ENCODE results near the gene MYL12A. TPM values are rescaled to one million over a fixed set of nuclear protein-coding genes. Genes with fewer than 3 reads are reported as not detected.

Gene MYL12A
- total RNA-seq, 2 donors from 2014 or later = 260 to 658 TPM

- no peak for DNase-seq (ENCODE audit: low spot score)
- Mint-ChIP-seq H3K27ac (no peak overlapping the region), H3K36me3 (peaks cover 19% of the 10 kb centered on the region), H3K27me3 (peaks cover 5 to 18% of the 10 kb centered on the region in 2 donors), H3K4me3 (no peak overlapping the region), H3K9me3 (peaks cover 7% of the 10 kb centered on the region), H3K4me1 (ENCODE audit: low read depth in 2 of 2) (peaks cover 4 to 5% of the 10 kb centered on the region in 2 donors)
- ATAC-seq = no peak
These were observed 47.0 kb downstream of the MYL12A start for GRCh38 chr18:3294435-3295080.

- peak; percentile 90 for DNase-seq (ENCODE audit: low spot score)
- peak overlapping the region; percentile 62 to 83 for H3K27ac Mint-ChIP-seq
- ATAC-seq = peak; percentile 98
- H3K4me1 Mint-ChIP-seq (ENCODE audit: low read depth in 2 of 2) = peaks cover 4 to 5% of the 10 kb centered on the region in 2 donors
- peaks cover 1% of the 10 kb centered on the region for H3K36me3 Mint-ChIP-seq
- peak overlapping the region; percentile 84 for H3K4me3 Mint-ChIP-seq
- H3K9me3 Mint-ChIP-seq = no peaks in the 10 kb centered on the region
- H3K27me3 Mint-ChIP-seq = peaks cover 26 to 39% of the 10 kb centered on the region in 2 donors
These were observed 49.7 kb downstream of the MYL12A start for GRCh38 chr18:3297025-3297984.

- ATAC-seq = no peak
- H3K36me3 Mint-ChIP-seq = no peaks in the 10 kb centered on the region
- H3K27ac Mint-ChIP-seq = peak overlapping the region in 1 of 2 donors; percentile 14
- no peak for DNase-seq (ENCODE audit: low spot score)
- H3K4me1 Mint-ChIP-seq (ENCODE audit: low read depth in 2 of 2) = peaks cover 0 to 14% of the 10 kb centered on the region in 2 donors
- peak overlapping the region; percentile 40 for H3K4me3 Mint-ChIP-seq
- H3K27me3 Mint-ChIP-seq = peaks cover 29 to 37% of the 10 kb centered on the region in 2 donors
- H3K9me3 Mint-ChIP-seq = no peaks in the 10 kb centered on the region
These were observed 57.2 kb downstream of the MYL12A start for GRCh38 chr18:3304832-3305231.

GRCh38 chr18:3305354-3305762, 57.8 kb downstream of the MYL12A start:
- Mint-ChIP-seq H3K9me3 (no peaks in the 10 kb centered on the region), H3K36me3 (no peaks in the 10 kb centered on the region), H3K27me3 (peaks cover 23 to 34% of the 10 kb centered on the region in 2 donors), H3K4me3 (peak overlapping the region; percentile 40), H3K27ac (peak overlapping the region in 1 of 2 donors; percentile 14), H3K4me1 (ENCODE audit: low read depth in 2 of 2) (peaks cover 0 to 14% of the 10 kb centered on the region in 2 donors)
- DNase-seq (ENCODE audit: low spot score) (no peak), ATAC-seq (peak; percentile 84 to 99)

Other genes starting within 250 kb of the MYL12A start
- gene LPIN2, start 234.7 kb upstream of the MYL12A start, total RNA-seq = 10 to 100 TPM; 57.8 to 80.3 TPM
- gene MYOM1, start 27.8 kb upstream of the MYL12A start, total RNA-seq = under 1 TPM; 0.88 to 0.98 TPM
- 100 to 1,000 TPM; 192 to 310 TPM for gene MYL12B, start 14.3 kb downstream of the MYL12A start, total RNA-seq
- gene TGIF1, start 202.4 kb downstream of the MYL12A start, total RNA-seq = 10 to 100 TPM; 12.5 to 24.5 TPM